GM12872 (cell line): ENCODE measurements around the gene IRF8.
A peak's percentile ranks its signal among the peaks of the same experiment; 100 is the strongest.

Experiments used
- CTCF ChIP-seq: IDR thresholded peaks from 3 replicates; pipeline ENCODE4 v1.5.1; 2011; ENCODE audit warnings: low read depth, mild to moderate bottlenecking, low read length, moderate library complexity; ENCODE audit not compliant: insufficient read depth

The IRF8 gene

GRCh38 chr16:85928401-85928820, 29.4 kb downstream of the IRF8 start:
- TF ChIP-seq CTCF = no peak

DNA sequence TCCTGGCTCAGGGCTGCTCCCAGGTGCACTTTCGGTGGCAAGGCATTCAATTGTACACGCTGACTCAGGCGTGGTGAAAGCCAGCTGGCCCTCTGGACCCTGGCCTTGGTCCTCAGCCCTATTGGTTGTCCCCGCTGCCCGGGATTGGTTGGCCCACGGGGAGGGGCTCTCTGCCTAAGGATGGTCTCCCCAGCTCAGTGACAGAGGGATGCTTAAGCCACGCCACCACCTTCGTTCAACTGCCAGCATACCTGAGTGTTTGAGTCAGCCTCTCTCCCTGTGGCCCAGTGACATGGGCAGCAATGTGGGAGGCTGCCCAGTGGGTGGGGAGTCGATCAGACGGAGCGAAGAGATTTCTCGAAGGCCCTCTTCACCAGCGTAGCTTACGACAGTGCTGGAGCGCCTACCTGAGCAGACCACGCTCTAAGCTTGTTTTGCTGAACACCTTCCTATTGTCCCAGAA, 30.3 kb downstream of the IRF8 start:
- TF ChIP-seq CTCF = no peak

DNA sequence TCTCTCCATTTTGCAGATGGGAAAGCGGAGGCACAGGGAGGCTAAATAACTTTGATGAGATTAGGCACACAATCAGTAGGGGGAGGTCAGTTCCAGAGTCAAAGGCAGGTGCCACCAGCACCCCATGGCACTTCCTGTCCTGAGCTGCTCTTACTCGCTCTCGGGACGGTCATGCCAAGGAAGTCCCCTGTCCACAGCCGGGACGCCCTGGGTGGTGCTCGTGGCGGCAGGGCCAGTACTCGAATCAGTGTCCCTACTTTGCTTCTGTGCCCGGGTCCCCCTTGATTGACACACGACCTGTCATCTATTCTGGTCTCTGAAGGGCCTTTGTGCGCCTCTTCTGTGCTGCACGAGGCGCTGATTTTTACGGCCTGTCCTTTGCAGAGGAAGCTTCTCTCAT, 31.3 kb downstream of the IRF8 start:
- TF ChIP-seq CTCF = no peak

GRCh38 chr16:85931596-85932402, 32.8 kb downstream of the IRF8 start:
- TF ChIP-seq CTCF = peak; percentile 41; the same call in 1 of the 3 replicates

DNA sequence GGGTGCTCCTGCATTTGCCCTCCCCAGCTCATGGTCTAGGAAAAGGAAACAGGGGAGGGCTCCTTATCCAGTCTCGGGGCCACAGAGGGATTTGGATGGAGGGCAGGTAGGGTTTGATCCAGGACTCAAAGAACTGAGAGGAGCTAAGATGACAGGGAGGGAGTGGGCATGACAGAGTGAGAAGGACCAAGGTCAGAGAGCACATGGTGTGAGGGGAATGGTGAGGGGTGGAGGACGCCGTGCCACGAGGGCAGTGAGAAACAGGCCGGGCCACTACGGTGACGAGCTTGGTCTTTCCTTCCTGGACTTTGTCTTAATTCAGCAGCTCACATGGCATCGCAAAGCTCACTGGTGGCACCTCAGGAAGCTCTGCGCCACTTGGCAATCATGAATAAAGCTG, 35.2 kb downstream of the IRF8 start:
- TF ChIP-seq CTCF = no peak

- no peak for TF ChIP-seq CTCF
Measured at GRCh38 chr16:85935391-85935973, 36.5 kb downstream of the IRF8 start.

GRCh38 chr16:85935974-85936760, 37.2 kb downstream of the IRF8 start:
- no peak; the same call in 2 of the 3 replicates for TF ChIP-seq CTCF
